HG03135 (cell line): ENCODE results near the gene ZNF687.

ENCODE experiments used
- ATAC-seq: cut with Tn5 transposase; IDR thresholded peaks from one replicate; pipeline ENCODE4 v1.9.1; 2021; ENCODE audit warnings: mild to moderate bottlenecking, moderate library complexity; ENCODE audit not compliant: unreplicated experiment

ZNF687 gene

DNA sequence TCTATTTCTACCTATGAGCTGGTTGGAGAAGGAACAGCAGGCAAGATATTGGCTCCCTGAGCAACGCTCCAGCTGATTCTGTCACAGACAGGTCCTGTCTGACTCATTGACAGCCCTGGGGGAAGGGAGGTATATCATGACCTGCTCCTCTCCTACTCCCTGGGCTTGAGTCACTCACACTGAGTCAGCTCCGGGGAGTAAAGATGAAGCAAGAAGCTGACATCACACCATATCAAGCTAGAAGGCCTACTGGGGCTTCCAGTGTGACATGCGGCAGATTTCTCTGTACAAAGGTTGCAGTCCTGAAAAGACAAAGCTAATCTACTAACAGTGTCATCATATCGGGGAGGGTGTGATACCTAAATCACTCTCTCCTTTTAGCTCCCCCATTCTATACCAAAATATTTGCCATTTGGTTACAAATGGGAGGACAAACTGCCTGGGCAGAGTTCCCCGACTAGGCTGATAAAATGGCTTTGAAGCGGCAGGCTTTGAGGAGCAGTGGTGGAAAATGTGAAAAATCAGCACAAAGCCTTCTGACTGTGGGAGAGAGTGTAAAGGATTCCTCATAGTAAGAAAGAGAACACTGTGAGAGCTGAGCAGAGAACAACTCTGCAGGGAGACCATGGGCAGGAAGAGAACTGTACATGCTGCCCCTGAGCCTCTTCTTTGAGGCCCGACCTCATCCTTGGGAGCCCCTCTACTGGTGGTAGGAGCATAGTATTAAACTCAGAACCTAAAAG, 29.7 kb downstream of the ZNF687 start:
- ATAC-seq: no peak

DNA sequence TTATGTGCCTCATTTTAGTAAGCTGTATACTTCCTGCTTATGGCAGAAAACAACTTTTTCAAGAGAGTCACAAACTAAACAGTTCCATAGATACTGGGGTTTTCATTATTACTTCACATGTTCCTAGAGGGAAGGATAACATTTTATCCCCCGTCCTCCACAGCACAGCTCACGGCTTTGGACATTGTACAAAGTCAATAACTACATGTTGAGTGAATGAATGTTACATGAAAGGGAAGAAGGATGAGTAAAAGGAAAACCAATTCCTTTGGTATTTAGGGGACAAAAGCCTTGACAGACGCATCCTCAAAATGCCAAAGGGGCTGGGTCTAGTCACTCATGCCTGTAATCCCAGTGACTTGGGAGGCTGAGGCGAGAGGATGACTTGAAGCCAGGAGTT, 30.3 kb downstream of the ZNF687 start:
- ATAC-seq: no peak

- ATAC-seq: no peak
Observed at GRCh38 chr1:151312826-151313225, 30.7 kb downstream of the ZNF687 start.

GRCh38 chr1:151313501-151313900, 31.4 kb downstream of the ZNF687 start:
- no peak for ATAC-seq

DNA sequence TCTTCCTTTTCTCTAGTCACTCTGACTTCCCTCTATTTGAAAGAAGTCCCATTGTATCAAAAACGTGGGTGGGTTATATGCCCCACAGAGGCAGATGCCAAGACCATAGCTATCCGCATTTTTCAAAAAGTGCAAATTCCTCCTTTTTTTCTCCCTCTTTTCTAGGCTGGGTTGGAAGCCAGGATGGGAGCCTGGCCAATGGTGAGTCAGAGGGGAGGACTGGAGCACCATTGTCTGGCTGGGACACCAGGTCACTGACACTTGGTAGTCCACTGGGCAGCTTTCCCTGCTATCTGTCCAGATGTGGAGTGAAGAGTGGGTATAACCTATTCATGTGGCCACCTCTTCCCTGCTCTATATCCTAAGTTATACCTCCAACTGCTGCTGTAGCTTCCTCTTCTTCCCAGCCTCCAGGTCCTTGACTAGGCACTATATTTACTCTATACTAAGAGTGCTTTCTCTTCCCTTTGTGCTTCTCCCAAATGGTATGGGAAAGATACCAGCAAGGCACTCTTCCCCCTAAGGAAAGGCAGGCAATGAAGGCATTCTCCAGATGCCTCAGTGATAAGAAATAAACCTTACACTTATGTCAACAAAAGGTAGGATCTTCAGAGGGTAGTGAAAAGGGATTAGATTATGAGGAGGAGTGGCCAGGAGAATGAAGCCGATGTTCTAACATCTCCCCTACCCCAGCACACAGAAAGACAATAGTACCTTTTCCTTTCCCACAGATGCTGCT, 32.2 kb downstream of the ZNF687 start:
- no peak for ATAC-seq

- ATAC-seq: no peak
Observed at GRCh38 chr1:151315565-151316235, 33.6 kb downstream of the ZNF687 start.

DNA sequence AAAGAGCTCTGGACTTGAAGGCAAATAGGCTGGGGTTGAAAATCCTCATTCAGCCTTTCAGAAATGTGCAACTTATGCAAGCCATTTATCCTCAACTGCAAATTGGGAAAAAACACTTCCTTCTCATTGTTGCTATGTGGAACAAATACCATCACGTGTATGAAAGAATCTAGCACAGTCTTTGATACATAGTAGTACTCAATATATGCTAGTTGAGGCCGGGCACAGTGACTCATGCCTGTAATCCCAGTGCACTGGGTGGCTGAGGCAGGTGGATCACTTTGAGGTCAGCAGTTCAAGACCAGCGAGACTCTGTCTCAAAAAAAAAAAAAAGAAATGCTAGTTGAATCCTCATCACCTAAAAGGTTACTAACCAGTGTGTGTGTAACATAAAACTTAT, 36.9 kb downstream of the ZNF687 start:
- no peak for ATAC-seq

GRCh38 chr1:151324390-151324930, 42.4 kb downstream of the ZNF687 start:
- ATAC-seq: no peak

GRCh38 chr1:151325231-151325630, 43.1 kb downstream of the ZNF687 start:
- ATAC-seq: no peak

- no peak for ATAC-seq
Observed at GRCh38 chr1:151325646-151326429, 43.7 kb downstream of the ZNF687 start.

DNA sequence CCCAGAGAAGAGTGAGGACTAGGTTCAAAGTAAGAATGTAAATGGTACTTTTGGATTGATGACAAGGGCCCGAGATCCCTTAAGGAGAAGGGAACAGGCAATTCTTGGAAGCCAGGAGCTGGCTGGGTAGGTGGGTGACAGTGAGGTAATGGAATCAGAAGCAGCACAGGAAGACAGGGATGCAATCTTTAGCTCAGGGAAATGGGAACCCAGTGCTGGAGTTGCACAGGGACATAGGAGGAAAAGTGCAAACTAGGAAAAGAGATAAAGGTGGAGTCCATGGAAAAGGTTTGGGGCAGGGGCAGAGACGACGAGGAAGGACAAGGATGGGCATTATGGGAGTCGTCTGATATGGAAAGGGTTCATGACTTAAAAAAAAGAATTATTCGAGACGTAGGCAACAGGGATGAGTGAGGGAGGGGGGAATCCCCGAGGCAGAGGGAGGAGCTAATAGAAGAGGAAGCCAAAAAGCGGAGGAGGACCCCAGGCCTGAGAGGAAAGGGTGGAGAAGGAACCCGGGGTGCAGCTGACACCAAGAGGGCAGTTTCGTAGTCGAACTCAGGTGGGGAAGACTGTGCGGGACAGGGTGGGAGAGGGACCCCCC, 44.6 kb downstream of the ZNF687 start:
- ATAC-seq: peak; percentile 35

GRCh38 chr1:151327223-151327902, 45.3 kb downstream of the ZNF687 start, which contains the start of gene PI4KB:
PI4KB (minus strand) TSS chr1:151327416; CDS start chr1:151316481, 10,935 bp downstream.
- peak; percentile 87 for ATAC-seq

DNA sequence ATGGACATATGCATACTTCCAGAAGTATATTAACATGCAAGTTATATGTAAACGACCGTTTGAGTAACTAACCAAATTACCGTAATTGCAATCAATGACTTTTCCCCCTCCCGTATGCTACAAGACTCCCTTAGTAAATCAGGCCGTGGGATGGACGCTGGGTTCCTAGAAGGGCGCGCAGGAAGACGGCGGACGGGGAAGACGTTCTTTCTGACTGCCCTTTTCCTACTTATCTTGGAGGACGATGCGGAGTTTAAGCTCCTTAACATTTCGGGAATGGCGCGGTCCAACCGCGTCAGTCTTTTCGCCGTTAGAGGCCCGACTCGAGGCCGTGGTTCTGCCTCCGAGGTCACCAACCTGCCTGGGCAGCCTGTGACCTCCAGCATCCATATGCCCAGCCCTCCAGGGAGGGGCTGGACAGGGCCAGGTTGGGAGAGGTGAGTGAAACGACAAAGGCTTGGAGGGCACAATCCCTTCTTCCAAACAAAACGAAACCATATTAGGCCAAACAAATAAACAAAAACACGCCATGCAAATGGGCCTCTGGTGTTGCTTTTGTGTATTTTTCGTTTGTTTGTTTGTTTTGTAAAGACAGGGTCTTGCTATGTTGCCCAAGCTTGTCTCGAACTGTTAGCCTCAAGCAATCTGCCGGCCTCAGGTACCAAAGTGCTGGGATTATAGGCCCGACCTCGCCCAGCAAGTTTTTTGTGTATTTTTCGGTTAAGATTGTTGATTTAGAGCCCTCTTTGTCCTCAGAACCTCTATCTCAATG, 46.0 kb downstream of the ZNF687 start:
- peak; percentile 17 for ATAC-seq

DNA sequence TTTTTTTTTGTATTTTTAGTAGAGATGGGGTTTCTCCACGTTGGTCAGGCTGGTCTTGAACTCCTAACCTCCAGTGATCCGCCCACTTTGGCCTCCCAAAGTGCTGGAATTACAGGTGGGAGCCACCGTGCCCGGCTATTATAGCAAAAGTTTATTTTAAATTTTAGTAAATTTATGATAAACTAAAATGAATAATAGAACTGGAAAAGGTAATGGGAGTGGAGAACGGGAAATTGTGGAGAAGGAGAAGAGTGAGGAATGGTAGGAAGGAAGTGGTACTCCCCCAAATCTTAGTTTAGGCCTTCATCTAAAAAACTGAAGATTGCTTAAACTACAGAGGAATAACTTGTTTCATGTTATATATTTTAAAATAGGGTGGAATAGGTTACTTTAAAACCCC, 52.7 kb downstream of the ZNF687 start:
- ATAC-seq: no peak

- no peak for ATAC-seq
Observed at GRCh38 chr1:151336556-151336955, 54.5 kb downstream of the ZNF687 start.

GRCh38 chr1:151340870-151341754, 59.0 kb downstream of the ZNF687 start:
- ATAC-seq: no peak
